Left renal cortex interstitium (tissue), 4 donors: ENCODE results near the gene DDC. TPM values are rescaled to one million over a fixed set of nuclear protein-coding genes. Genes with fewer than 3 reads are reported as not detected.

ENCODE experiments used
- DNase-seq, 4 donors: peaks; one replicate each; pipeline ENCODE4 v3.0.0-alpha.2; 2013; ENCODE audit warnings: low read depth in 4 of 4, low spot score in 2 of 4, missing footprints in 1 of 4
- polyA plus RNA-seq, 4 donors: library from polyadenylated mRNA; unstranded; fragments of 120-200 nt; gene quantifications; one replicate each; pipeline ENCODE4 v1.2.1, GENCODE V29; 2013; ENCODE audit not compliant: insufficient read length in 4 of 4

The DDC gene
- 10 to 100 TPM; 64.0 to 88.1 (median 72.7) TPM for polyA plus RNA-seq

- DNase-seq: no peak
Observed at GRCh38 chr7:50564640-50565558, at the start of gene DDC. Gene DDC, minus strand, starts transcription at chr7:50565405. Its CDS starts 21,320 bp downstream, at chr7:50544085.

GRCh38 chr7:50613473-50613872, 48.3 kb upstream of the DDC start:
- no peak for DNase-seq

GRCh38 chr7:50612704-50613103, 47.5 kb upstream of the DDC start:
- DNase-seq: no peak

GRCh38 chr7:50610521-50611277, 45.5 kb upstream of the DDC start:
- no peak for DNase-seq

- no peak for DNase-seq
Observed at GRCh38 chr7:50608196-50608906, 43.1 kb upstream of the DDC start.

- DNase-seq: no peak
Observed at GRCh38 chr7:50607524-50608125, 42.4 kb upstream of the DDC start.

GRCh38 chr7:50605059-50605458, 39.9 kb upstream of the DDC start:
- DNase-seq: no peak

GRCh38 chr7:50603287-50603686, 38.1 kb upstream of the DDC start:
- no peak for DNase-seq

- DNase-seq: no peak
Observed at GRCh38 chr7:50599385-50599784, 34.2 kb upstream of the DDC start.

- DNase-seq: no peak
Observed at GRCh38 chr7:50598460-50599343, 33.5 kb upstream of the DDC start.

GRCh38 chr7:50596484-50596883, 31.3 kb upstream of the DDC start:
- no peak for DNase-seq

GRCh38 chr7:50595491-50596102, 30.4 kb upstream of the DDC start:
- no peak for DNase-seq

- no peak for DNase-seq
Observed at GRCh38 chr7:50594734-50595485, 29.7 kb upstream of the DDC start.

GRCh38 chr7:50594136-50594535, 28.9 kb upstream of the DDC start:
- DNase-seq: no peak

GRCh38 chr7:50592940-50593339, 27.7 kb upstream of the DDC start:
- no peak for DNase-seq

- DNase-seq: no peak
Observed at GRCh38 chr7:50591480-50592438, 26.6 kb upstream of the DDC start.

GRCh38 chr7:50591098-50591479, 25.9 kb upstream of the DDC start:
- no peak for DNase-seq
